ENCODE results near the gene SLCO1B1. TPM values are rescaled to one million over a fixed set of nuclear protein-coding genes. Genes with fewer than 3 reads are reported as not detected.

SLCO1B1 gene
- total RNA-seq, 3 donors from 2014 or later, result 0.15 TPM; not detected in 2

DNA sequence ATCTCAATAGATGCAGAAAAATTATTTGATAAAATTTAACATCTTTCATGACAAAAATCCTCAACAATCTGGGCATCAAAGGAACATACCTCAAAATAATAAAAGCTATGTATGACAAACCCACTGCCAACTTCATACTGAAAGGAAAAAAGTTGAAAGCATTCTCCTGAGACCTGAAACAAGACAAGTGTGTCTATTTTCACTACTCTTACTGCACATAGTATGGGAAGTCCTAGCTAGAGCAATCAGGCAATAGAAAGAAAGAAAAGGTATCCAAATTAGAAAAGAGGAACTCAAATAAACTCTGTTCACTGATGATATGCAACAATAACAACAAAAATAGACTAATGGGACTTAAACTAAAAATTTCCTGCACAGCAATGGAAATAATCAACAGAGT lies 90.1 kb downstream of the SLCO1B1 start:
- Histone ChIP-seq H3K27ac (no peak overlapping the region), H3K27me3 (no peaks in the 10 kb centered on the region), H3K4me1 (no peaks in the 10 kb centered on the region), H3K4me3 (no peak overlapping the region), H3K9me3 (no peaks in the 10 kb centered on the region), H3K36me3 (no peaks in the 10 kb centered on the region)
- no peak for DNase-seq (ENCODE audit: low spot score in 2 of 2)
- no peak for TF ChIP-seq POLR2A (IDR thresholded peaks at IDR 0.05)
- TF ChIP-seq, protein P1, sequence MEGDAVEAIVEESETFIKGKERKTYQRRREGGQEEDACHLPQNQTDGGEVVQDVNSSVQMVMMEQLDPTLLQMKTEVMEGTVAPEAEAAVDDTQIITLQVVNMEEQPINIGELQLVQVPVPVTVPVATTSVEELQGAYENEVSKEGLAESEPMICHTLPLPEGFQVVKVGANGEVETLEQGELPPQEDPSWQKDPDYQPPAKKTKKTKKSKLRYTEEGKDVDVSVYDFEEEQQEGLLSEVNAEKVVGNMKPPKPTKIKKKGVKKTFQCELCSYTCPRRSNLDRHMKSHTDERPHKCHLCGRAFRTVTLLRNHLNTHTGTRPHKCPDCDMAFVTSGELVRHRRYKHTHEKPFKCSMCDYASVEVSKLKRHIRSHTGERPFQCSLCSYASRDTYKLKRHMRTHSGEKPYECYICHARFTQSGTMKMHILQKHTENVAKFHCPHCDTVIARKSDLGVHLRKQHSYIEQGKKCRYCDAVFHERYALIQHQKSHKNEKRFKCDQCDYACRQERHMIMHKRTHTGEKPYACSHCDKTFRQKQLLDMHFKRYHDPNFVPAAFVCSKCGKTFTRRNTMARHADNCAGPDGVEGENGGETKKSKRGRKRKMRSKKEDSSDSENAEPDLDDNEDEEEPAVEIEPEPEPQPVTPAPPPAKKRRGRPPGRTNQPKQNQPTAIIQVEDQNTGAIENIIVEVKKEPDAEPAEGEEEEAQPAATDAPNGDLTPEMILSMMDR (IDR thresholded peaks at IDR 0.05), result no peak
- no peak for TF ChIP-seq POLR2AphosphoS5 (IDR thresholded peaks at IDR 0.05)
- intact Hi-C loops (cut with DNase I; ENCODE audit: low total_unique reads), result no loop called here

DNA sequence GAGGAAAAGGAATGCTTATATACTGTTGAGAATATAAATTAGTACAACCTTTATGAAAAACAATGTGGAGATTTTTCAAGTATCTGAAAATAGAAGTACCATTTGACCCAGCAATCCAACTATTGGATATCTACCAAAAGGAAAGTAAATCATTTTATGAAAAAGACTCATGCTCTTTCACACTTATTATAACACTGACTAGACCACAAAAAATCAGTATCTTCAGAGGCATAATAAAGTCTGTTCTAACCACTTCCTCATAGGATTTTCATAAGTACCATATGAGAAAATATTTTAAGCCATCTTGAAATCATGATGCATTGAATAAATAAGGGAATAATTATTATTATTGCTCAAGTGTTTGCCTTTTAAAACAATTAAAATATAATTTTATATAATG lies 90.8 kb downstream of the SLCO1B1 start:
- H3K9me3 ChIP-seq, result no peaks in the 10 kb centered on the region
- no peak overlapping the region for H3K27ac ChIP-seq
- H3K27me3 ChIP-seq, result no peaks in the 10 kb centered on the region
- no peaks in the 10 kb centered on the region for H3K36me3 ChIP-seq
- TF ChIP-seq, protein P1 (IDR thresholded peaks at IDR 0.05), result no peak
- TF ChIP-seq POLR2A (IDR thresholded peaks at IDR 0.05), result no peak
- no peak for TF ChIP-seq POLR2AphosphoS5 (IDR thresholded peaks at IDR 0.05)
- no peaks in the 10 kb centered on the region for H3K4me1 ChIP-seq
- DNase-seq (ENCODE audit: low spot score in 2 of 2), result no peak
- intact Hi-C loops (cut with DNase I; ENCODE audit: low total_unique reads), result no loop called here
- H3K4me3 ChIP-seq, result no peak overlapping the region

DNA sequence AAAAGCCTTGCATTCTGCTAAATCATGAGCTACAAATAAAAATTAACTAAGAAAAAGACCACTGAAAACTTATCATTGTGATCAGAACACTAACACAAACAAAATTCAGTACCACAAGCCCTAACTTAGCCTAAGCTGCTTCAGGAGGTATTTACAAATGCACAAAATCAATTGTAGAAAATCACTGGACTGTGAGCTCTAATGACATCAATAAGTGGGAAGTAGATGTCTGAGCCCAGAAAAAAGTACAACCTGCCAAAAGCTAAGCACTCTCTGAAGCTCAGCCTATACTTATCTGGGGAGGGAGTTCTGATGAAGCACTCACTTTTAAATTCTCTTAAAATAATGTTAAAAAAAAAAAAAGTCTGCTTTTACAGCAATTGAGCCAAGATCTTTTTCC lies 92.9 kb downstream of the SLCO1B1 start:
- H3K27me3 ChIP-seq, result no peaks in the 10 kb centered on the region
- H3K4me1 ChIP-seq, result no peaks in the 10 kb centered on the region
- H3K36me3 ChIP-seq, result no peaks in the 10 kb centered on the region
- TF ChIP-seq, protein P1 (IDR thresholded peaks at IDR 0.05), result no peak
- TF ChIP-seq POLR2A (IDR thresholded peaks at IDR 0.05), result no peak
- TF ChIP-seq POLR2AphosphoS5 (IDR thresholded peaks at IDR 0.05), result no peak
- H3K9me3 ChIP-seq, result no peaks in the 10 kb centered on the region
- no peak overlapping the region for H3K27ac ChIP-seq
- H3K4me3 ChIP-seq, result no peak overlapping the region
- no peak for DNase-seq (ENCODE audit: low spot score in 2 of 2)
- intact Hi-C loops (cut with DNase I; ENCODE audit: low total_unique reads), result no loop called here

DNA sequence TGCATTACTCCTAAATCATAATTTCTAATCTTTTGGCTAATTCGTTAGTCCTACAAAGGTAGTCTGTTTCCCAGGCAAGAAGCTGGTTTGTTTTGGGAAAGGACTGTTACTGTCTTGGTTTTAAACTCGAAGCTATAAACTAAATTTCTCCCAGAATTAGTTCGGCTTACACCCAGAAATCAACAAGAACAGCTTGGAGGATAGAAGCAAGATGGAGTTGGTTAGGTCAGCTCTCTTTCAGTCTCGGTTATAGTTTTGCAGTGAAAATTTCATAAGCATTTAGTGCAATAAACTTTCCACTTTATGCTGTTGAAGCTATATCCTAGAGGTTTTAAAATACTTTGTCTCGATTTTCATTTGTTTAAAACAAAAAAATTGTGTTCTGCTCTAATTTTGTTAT lies 103.4 kb downstream of the SLCO1B1 start:
- TF ChIP-seq POLR2AphosphoS5 (IDR thresholded peaks at IDR 0.05) (no peak), POLR2A (IDR thresholded peaks at IDR 0.05) (no peak)
- TF ChIP-seq, protein P1 (IDR thresholded peaks at IDR 0.05), result no peak
- no peaks in the 10 kb centered on the region for H3K27me3 ChIP-seq
- intact Hi-C loops (cut with DNase I; ENCODE audit: low total_unique reads), result no loop called here

DNA sequence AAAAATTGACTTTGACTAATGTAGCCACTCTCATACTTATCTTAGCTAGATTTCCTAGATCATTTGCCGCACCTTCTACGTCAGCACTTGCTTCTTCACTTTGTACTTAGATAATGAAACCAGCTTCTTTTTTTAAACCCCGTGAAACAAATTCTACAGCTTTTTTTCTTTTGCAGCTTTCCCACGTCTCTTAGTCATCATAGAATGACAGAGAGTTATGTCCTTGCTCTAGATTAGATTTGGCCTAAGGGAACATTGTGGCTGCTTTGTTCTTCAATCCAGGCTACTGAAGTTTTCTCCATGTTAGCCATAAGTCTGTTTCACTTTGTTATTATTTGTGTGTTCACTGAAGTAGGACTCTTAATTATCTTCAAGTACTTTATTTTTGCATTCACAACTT lies 108.9 kb downstream of the SLCO1B1 start:
- H3K4me3 ChIP-seq, result no peak overlapping the region
- H3K4me1 ChIP-seq, result no peaks in the 10 kb centered on the region
- H3K9me3 ChIP-seq, result no peaks in the 10 kb centered on the region
- no peak for DNase-seq (ENCODE audit: low spot score in 2 of 2)
- no peak overlapping the region for H3K27ac ChIP-seq
- H3K36me3 ChIP-seq, result no peaks in the 10 kb centered on the region
- TF ChIP-seq POLR2AphosphoS5 (IDR thresholded peaks at IDR 0.05) (no peak), POLR2A (IDR thresholded peaks at IDR 0.05) (no peak)
- intact Hi-C loops (cut with DNase I; ENCODE audit: low total_unique reads), result loop anchor here (5.0 kb wide), 1 partner anchor 383 kb away; no protein-coding TSS in a partner anchor
- no peaks in the 10 kb centered on the region for H3K27me3 ChIP-seq

More for the DNA sequence above, 103.4 kb downstream of the SLCO1B1 start:
- no peak overlapping the region for H3K27ac ChIP-seq
- no peak for DNase-seq (ENCODE audit: low spot score in 2 of 2)
- no peak overlapping the region for H3K4me3 ChIP-seq
- H3K36me3 ChIP-seq, result no peaks in the 10 kb centered on the region
- no peaks in the 10 kb centered on the region for H3K9me3 ChIP-seq
- H3K4me1 ChIP-seq, result no peaks in the 10 kb centered on the region

DNA sequence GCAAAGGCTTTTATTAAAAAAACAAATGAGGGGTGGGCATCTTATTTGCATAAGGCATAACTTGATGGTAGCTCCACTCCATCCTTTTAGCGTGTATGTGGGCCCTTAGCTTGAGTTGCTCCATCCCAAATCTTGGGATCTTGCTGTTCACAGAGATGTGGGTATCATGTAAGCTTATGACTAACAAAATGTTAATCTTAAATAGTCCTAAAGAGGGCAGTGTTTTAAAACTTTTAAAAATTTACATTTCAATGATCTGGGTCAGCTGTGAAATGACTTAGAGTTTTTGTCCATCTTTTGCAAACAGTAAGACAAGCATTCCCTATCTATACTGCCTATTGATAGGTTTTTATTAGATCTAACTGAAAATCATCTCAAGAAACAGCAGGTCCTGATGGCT lies 117.7 kb downstream of the SLCO1B1 start:
- intact Hi-C loops (cut with DNase I; ENCODE audit: low total_unique reads), result no loop called here
- TF ChIP-seq POLR2AphosphoS5 (IDR thresholded peaks at IDR 0.05) (no peak), POLR2A (IDR thresholded peaks at IDR 0.05) (no peak)
- TF ChIP-seq, protein P1 (IDR thresholded peaks at IDR 0.05), result no peak
- Histone ChIP-seq H3K4me1 (no peaks in the 10 kb centered on the region), H3K4me3 (no peak overlapping the region), H3K27me3 (no peaks in the 10 kb centered on the region), H3K27ac (no peak overlapping the region), H3K9me3 (no peaks in the 10 kb centered on the region), H3K36me3 (no peaks in the 10 kb centered on the region)
- DNase-seq (ENCODE audit: low spot score in 2 of 2), result no peak
